Loucy (cell line): ENCODE measurements around the gene RALGAPA1.

Source experiments
- EZH2phosphoT487 ChIP-seq: fragments of 200-600 bp; IDR thresholded peaks from 2 replicates; pipeline ENCODE4 v1.6.1; 2018; ENCODE audit warnings: antibody characterized with exemption, mild to moderate bottlenecking, moderate library complexity, borderline replicate concordance
- TF ChIP-seq, protein P1 (sequence below): fragments of 200-600 bp; sonication (generic); conservative IDR thresholded peaks from 2 replicates; pipeline ENCODE4 v1.5.1; 2014; ENCODE audit warnings: mild to moderate bottlenecking, antibody characterized with exemption, low read length

GRCh38 chr14:35571598-35571997 lies 237.5 kb downstream of the RALGAPA1 start:
- TF ChIP-seq, protein P1, sequence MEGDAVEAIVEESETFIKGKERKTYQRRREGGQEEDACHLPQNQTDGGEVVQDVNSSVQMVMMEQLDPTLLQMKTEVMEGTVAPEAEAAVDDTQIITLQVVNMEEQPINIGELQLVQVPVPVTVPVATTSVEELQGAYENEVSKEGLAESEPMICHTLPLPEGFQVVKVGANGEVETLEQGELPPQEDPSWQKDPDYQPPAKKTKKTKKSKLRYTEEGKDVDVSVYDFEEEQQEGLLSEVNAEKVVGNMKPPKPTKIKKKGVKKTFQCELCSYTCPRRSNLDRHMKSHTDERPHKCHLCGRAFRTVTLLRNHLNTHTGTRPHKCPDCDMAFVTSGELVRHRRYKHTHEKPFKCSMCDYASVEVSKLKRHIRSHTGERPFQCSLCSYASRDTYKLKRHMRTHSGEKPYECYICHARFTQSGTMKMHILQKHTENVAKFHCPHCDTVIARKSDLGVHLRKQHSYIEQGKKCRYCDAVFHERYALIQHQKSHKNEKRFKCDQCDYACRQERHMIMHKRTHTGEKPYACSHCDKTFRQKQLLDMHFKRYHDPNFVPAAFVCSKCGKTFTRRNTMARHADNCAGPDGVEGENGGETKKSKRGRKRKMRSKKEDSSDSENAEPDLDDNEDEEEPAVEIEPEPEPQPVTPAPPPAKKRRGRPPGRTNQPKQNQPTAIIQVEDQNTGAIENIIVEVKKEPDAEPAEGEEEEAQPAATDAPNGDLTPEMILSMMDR, result no peak
- no peak for TF ChIP-seq EZH2phosphoT487
